RPMI8226 (cell line): Measurements from ENCODE around the gene ATXN3L.

Source experiments
- DNase-seq: peaks from one replicate; pipeline ENCODE4 v3.0.0-alpha.2; 2015

Gene ATXN3L

GRCh38 chrX:13319953-13320352, at the start of gene ATXN3L:
Gene ATXN3L, minus strand, starts transcription at chrX:13320053. Its CDS starts 119 bp downstream, at chrX:13319934.
- no peak for DNase-seq

- DNase-seq, result no peak
Observed at GRCh38 chrX:13369256-13370030, 49.6 kb upstream of the ATXN3L start.

GRCh38 chrX:13367950-13368349, 48.1 kb upstream of the ATXN3L start:
- no peak for DNase-seq

- no peak for DNase-seq
Observed at GRCh38 chrX:13366698-13367097, 46.8 kb upstream of the ATXN3L start.

GRCh38 chrX:13365161-13365560, 45.3 kb upstream of the ATXN3L start:
- DNase-seq, result no peak

DNA sequence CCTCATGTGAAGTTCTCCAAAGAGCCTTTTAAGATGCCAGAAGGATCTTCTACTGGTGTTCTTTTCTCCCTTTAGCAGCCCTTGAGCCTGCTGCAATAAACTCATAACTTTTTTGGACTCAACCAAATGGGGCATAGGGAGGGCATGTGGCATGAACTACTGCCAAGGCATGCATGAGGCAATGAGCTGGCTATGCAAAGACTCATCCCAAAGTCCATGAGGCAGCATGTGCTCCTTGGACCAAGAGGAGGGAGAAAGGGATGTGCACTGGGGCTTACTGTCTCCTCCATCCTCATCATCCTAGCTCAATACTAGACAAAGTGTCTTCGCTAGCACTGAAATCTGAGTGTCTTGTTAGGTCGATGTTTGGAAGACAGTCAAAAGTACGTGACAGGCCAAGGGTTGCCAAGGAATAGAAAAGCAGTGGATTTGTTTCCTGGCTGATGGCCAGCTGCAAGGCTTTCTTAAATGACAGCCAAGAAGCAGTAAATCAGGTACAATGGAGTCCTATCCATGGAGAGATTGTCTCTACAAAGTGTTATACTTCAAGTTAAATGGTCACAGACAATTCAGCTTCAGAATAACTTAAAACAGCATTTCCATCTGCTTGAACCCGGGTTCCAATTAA, 44.5 kb upstream of the ATXN3L start:
- no peak for DNase-seq

DNA sequence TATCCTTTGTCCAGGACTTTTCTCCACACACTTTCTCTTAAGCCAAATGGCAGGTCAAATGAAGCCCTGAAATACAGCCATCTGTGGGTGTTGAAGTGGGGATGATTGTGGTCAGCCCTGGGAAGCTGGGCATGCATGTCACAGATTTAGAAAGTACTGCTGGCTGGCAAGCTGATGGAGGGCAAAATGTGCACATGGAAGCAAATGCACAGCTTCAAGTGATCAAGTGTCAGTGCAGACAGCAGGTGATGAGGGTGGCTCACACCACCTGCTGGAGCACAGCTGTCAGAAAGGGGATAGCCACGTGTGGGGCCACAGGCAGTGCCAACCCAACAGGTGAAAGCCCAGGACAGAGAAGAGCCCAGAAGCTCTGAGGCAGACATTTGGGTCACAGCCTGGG, 40.3 kb upstream of the ATXN3L start:
- DNase-seq, result peak; percentile 4

GRCh38 chrX:13357925-13358324, 38.1 kb upstream of the ATXN3L start:
- DNase-seq, result no peak

GRCh38 chrX:13346646-13347045, 26.8 kb upstream of the ATXN3L start:
- no peak for DNase-seq

DNA sequence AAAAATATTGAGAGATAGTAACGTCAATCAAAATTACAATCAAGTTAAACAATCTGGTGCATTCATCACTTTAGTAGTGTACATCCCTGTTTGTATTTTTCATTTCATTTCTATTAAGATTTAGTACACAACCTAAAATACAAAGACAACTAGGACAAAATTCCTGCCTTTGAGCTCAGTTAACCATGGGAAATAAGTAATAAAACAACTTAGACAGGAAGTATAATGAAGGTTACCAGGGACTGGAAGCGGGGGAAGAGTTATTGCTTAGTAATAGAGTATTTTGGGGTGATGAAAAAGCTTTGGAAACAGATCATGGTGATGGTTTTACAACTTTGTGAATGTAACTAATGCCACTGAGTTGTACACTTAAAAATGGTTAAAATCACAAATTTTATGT, 25.6 kb upstream of the ATXN3L start:
- no peak for DNase-seq

- DNase-seq, result no peak
Observed at GRCh38 chrX:13345037-13345436, 25.2 kb upstream of the ATXN3L start.

GRCh38 chrX:13341491-13342101, 21.7 kb upstream of the ATXN3L start:
- DNase-seq, result no peak

- no peak for DNase-seq
Observed at GRCh38 chrX:13340182-13340791, 20.4 kb upstream of the ATXN3L start.

DNA sequence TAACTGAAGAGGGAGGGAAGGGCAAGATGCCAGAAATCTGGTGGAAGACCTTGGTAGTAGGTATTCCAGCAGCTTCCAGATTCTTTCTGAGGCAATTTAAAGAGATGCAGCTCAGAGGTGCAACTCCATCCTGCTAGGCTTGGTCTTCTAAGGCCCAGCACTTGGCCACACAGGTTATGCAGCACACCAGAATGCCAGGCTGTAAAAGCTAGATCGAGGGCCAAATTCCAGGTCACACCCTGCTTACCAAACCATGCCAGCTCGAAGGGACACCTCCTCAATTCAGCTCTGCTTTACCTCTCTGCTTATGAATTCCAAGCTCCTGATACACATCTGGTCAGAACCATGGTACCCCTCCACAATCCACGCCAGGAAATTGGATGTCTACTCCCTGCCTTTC, 19.8 kb upstream of the ATXN3L start:
- no peak for DNase-seq

DNA sequence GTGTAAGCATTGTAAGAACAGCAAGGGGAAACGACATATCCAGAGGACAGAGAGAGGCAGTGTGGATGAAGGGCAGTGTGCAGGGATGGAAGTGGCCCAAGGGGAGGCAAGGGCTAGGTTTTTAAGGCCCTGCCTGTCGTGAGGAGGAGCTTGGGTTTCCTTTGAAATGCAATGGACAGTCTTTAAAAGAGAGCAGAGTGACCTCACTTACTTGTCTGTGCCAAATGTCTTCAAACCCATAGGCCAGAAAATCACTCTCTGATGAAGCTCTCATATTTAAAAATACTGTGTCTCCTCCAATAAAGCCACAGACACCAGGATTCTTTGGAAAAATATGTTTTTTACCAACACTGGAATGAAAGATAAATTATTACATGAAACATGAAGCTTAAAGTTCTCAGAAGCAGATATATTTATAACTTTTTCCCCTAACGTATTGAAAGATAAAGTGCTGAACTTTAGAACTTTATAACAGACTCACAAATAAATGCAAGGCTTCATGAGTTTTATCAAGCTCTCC, 19.2 kb upstream of the ATXN3L start:
- DNase-seq, result no peak

GRCh38 chrX:13334491-13334890, 14.6 kb upstream of the ATXN3L start:
- no peak for DNase-seq

DNA sequence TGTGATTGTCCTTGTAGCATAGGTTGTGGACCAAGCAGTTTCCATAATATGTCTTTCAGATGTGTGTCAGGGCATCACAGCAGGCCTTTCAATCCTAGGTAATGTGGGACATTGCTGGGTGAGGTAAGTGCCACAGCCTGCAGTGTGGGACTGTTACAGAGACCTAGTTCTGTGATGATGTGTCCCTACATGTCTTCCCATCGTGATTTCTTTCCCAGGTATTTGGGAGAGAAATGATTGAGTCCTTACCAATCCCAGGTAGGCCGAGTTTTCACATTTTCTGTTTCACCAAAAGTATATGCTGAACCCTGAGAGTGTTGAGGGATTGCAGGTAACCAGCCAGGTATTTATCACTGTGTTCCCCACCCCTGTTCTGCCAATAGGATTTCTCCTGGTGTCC, 10.6 kb upstream of the ATXN3L start:
- DNase-seq, result no peak

GRCh38 chrX:13327666-13328065, 7.8 kb upstream of the ATXN3L start:
- no peak for DNase-seq

- no peak for DNase-seq
Observed at GRCh38 chrX:13323241-13323640, 3.4 kb upstream of the ATXN3L start.

DNA sequence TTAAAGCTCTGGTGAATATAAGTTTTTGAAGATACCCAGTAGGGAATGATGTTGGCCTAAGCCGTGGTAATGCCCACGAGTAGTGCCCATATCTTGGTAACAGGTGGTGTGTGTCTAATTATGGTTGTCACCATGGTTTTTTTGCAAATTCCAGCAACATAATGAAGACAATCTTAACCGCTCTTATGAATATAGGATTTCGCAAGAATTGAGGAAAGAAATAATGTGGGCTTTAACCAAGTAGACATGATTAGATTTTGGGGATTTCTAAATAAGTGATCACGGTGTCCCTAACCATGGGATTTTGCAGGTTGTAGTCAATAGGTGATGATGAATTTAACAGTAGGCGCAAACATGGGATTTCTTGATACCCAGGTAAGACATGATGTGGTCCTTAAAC, 2.5 kb downstream of the ATXN3L start:
- no peak for DNase-seq

- DNase-seq, result no peak
Observed at GRCh38 chrX:13311560-13311959, 8.3 kb downstream of the ATXN3L start.

DNA sequence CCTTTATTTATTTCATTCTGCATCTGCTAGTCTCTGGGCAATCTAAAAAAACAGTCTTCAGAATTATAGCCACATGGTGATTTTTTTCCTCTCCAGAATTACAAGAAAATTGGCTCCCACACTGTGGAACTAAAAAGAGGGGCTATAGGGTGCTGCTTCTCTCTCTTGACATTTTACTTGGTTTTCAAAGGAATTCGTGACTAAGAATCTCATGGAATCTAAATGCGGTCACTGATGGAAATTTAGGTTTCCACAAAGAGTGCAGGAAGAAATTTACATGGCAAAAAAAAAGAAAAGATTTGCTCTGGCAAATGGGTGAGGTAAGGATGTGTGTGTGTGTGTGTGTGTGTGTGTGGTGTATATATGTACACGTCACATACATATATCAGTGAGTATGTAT, 10.2 kb downstream of the ATXN3L start:
- DNase-seq, result no peak

DNA sequence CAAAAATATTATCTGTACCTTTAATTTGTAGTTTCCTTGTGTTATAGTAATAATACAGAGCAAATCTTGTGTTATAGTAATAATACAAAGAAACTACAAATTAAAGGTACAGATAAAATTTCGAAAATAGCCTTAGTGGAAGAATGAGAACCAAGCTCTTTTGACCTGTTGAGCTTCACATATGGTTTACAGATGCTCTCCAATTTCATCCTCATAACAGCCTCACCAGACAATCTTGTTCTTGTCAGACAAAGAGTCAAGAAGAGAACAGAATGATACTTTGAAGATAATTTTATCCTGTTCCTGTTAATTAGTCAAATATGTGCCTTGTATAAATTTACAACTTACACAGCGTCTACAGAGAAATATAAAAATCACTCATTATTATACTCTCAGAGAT, 12.8 kb downstream of the ATXN3L start:
- DNase-seq, result no peak

- no peak for DNase-seq
Observed at GRCh38 chrX:13305108-13305507, 14.7 kb downstream of the ATXN3L start.
